ENCODE results near the gene GRIP2.

The GRIP2 gene

DNA sequence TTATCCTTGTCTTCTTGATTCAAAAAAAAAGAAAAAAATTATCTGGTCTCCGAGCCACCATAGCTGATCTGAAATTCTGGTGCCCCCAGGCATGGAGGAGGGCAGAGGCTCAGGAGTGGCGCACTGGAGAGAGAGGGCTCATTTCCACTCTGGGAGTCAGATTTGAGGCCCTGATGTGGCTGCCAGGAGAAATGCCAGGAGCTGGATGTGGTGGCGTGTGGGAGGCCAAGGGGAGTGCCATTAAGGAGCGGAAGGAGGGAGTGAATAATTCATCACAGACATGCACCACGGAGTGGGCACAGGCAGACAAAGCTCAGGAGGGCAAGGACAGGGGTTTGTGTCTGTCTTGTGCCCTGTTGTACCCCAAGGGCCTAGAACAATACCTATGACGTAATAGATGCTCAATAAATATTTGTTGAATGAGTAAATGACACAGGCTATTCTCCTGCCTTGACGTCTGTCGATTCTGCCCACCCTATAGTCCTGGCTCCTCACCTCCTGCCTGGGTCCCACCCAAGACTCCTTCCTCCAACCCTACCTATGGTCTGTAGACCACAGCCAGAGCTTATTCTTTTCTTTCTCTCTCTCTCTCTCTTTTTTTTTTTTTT, 12.0 kb upstream of the GRIP2 start:
- Histone ChIP-seq H3K36me3 (ENCODE audit: insufficient read depth, insufficient read length, low read length) (no peaks in the 10 kb centered on the region), H3K9ac (ENCODE audit: insufficient read length, low read depth) (no peak overlapping the region), H3K9me3 (ENCODE audit: insufficient read depth, low read length) (no peaks in the 10 kb centered on the region), H3K4me1 (ENCODE audit: insufficient read depth, insufficient read length) (peaks cover 31% of the 10 kb centered on the region), H3K4me3 (ENCODE audit: insufficient read length, low read depth) (no peak overlapping the region), H3K27me3 (ENCODE audit: insufficient read depth, insufficient read length) (peaks cover 17% of the 10 kb centered on the region)
- no peak for DNase-seq (ENCODE audit: low read depth, low spot score)
- no peak for TF ChIP-seq YY1 (IDR thresholded peaks at IDR 0.05; ENCODE audit: insufficient read depth, insufficient read length)

DNA sequence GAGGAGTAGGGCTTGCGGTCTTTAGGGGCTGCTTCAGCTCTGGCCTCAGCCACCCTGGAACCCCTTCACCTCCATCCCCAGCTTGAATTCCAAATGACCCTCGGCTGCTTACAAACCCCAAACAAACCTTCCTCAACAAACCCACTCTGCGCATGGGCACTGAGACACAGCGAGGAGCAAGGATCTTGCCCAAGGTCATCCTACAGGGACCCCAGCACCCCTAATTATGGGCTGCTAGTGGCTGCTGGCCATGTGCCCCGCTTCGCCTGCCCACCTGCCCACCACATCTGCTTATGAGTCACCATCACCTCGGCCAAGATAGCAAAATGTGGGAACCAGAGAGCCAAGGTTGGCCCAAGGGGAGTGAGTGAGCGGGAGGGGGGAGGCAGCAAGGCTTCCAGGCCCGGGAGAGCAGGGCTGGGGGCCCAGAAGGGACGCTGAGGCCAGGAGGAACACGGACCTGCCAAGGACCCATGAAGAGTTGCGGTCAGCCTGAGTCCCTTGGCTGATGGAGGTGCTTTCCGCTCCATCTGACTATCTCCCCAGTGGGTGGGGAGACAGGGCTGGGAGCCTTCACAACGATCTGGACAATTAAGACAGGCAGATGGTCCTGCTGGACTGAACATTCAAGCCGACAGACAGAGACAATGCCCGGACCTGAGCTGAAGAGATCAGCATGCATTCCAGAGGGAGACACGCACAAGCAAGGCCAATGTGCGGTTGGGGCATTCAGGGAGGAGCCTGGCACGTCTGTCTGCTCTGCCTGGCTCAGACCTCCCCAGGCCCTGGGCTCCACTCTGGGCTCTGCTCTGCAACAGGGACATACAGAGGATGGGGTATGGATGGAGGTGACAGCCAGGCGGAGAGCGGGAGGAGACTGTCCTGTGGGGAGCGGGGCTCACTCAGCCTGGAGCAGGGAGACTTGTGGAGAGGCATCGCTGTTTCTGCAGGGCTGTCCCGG, 10.8 kb upstream of the GRIP2 start:
- Histone ChIP-seq H3K27me3 (ENCODE audit: insufficient read depth, insufficient read length) (peaks cover 19% of the 10 kb centered on the region), H3K36me3 (ENCODE audit: insufficient read depth, insufficient read length, low read length) (no peaks in the 10 kb centered on the region), H3K9me3 (ENCODE audit: insufficient read depth, low read length) (no peaks in the 10 kb centered on the region), H3K9ac (ENCODE audit: insufficient read length, low read depth) (peak overlapping the region; percentile 24), H3K4me3 (ENCODE audit: insufficient read length, low read depth) (no peak overlapping the region), H3K4me1 (ENCODE audit: insufficient read depth, insufficient read length) (peaks cover 31% of the 10 kb centered on the region)
- no peak for TF ChIP-seq ZNF274 (IDR thresholded peaks at IDR 0.05; ENCODE audit: low read depth, low read length)
- TF ChIP-seq SUZ12 (IDR thresholded peaks at IDR 0.05; ENCODE audit: extremely low read depth, insufficient read depth, insufficient read length), result no peak
- TF ChIP-seq YY1 (IDR thresholded peaks at IDR 0.05; ENCODE audit: insufficient read depth, insufficient read length), result no peak
- no peak for DNase-seq (ENCODE audit: low read depth, low spot score)

DNA sequence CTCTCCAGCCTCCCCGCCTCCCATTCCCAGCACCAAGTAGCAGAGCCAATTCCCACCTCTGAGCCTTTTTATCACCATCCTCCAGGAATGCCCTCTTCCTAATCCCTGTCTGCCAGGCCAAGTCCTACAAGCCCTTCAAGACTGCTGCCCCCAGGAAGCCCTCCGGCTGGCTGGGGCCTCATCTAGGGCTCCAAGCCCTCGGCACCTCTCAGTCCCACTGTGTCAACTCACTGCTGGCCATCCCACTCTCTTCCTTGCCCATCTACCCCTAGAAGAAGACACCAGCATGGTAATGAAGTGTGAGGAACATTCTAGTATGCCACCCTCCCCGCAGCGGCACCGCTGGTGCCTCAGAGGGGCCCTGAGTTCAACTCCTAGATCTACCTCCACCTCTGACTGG, 10.0 kb upstream of the GRIP2 start:
- H3K27me3 ChIP-seq (ENCODE audit: insufficient read depth, insufficient read length), result peaks cover 22% of the 10 kb centered on the region
- H3K9me3 ChIP-seq (ENCODE audit: insufficient read depth, low read length), result no peaks in the 10 kb centered on the region
- H3K4me1 ChIP-seq (ENCODE audit: insufficient read depth, insufficient read length), result peaks cover 26% of the 10 kb centered on the region
- no peak overlapping the region for H3K4me3 ChIP-seq (ENCODE audit: insufficient read length, low read depth)
- no peaks in the 10 kb centered on the region for H3K36me3 ChIP-seq (ENCODE audit: insufficient read depth, insufficient read length, low read length)
- H3K9ac ChIP-seq (ENCODE audit: insufficient read length, low read depth), result no peak overlapping the region
- no peak for DNase-seq (ENCODE audit: low read depth, low spot score)
- no peak for TF ChIP-seq SUZ12 (IDR thresholded peaks at IDR 0.05; ENCODE audit: extremely low read depth, insufficient read depth, insufficient read length)

DNA sequence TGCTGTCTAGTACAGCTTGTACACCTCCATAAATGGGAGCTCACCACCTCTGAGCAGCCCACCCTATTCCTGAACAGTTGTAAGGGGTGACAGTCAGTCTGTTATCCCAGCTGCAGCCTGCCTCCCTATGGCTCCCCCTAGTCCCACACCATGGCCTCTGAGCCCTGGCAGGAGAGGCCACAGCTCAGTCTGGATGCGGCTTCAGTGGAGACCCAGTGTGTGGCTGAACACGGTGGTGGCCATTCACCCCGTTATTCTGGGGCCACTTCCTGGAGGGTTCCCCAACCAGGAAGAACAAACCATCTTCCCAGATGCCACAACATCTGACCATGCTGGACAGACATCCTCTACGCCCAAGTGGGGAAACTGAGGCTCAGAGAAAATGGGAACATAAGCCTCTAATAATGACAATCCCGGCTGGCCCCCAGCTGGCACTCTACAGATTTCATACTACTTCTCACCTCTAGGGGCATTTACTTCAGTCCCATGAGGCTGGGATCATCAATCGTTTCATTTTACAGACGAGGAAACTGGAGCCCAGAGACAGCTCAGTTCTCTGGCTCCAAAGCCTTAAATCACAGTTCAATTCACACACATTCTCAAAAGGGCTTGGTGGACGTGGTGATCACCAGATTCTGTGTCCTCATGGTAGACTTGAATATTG, 9.2 kb upstream of the GRIP2 start:
- Histone ChIP-seq H3K9ac (ENCODE audit: insufficient read length, low read depth) (no peak overlapping the region), H3K9me3 (ENCODE audit: insufficient read depth, low read length) (no peaks in the 10 kb centered on the region), H3K4me1 (ENCODE audit: insufficient read depth, insufficient read length) (peaks cover 21% of the 10 kb centered on the region), H3K27me3 (ENCODE audit: insufficient read depth, insufficient read length) (peaks cover 22% of the 10 kb centered on the region), H3K4me3 (ENCODE audit: insufficient read length, low read depth) (no peak overlapping the region), H3K36me3 (ENCODE audit: insufficient read depth, insufficient read length, low read length) (no peaks in the 10 kb centered on the region)
- no peak for TF ChIP-seq YY1 (IDR thresholded peaks at IDR 0.05; ENCODE audit: insufficient read depth, insufficient read length)
- TF ChIP-seq SUZ12 (IDR thresholded peaks at IDR 0.05; ENCODE audit: extremely low read depth, insufficient read depth, insufficient read length), result no peak
- no peak for TF ChIP-seq ZNF274 (IDR thresholded peaks at IDR 0.05; ENCODE audit: low read depth, low read length)
- DNase-seq (ENCODE audit: low read depth, low spot score), result no peak

GRCh38 chr3:14548321-14548729, 8.2 kb upstream of the GRIP2 start:
- Histone ChIP-seq H3K36me3 (ENCODE audit: insufficient read depth, insufficient read length, low read length) (no peaks in the 10 kb centered on the region), H3K4me1 (ENCODE audit: insufficient read depth, insufficient read length) (peaks cover 20% of the 10 kb centered on the region), H3K27me3 (ENCODE audit: insufficient read depth, insufficient read length) (peaks cover 22% of the 10 kb centered on the region), H3K4me3 (ENCODE audit: insufficient read length, low read depth) (no peak overlapping the region), H3K9me3 (ENCODE audit: insufficient read depth, low read length) (no peaks in the 10 kb centered on the region), H3K9ac (ENCODE audit: insufficient read length, low read depth) (peak overlapping the region; percentile 27)
- TF ChIP-seq YY1 (IDR thresholded peaks at IDR 0.05; ENCODE audit: insufficient read depth, insufficient read length) (no peak), ZNF274 (IDR thresholded peaks at IDR 0.05; ENCODE audit: low read depth, low read length) (no peak), SUZ12 (IDR thresholded peaks at IDR 0.05; ENCODE audit: extremely low read depth, insufficient read depth, insufficient read length) (no peak)
- peak; percentile 54 for DNase-seq (ENCODE audit: low read depth, low spot score)

GRCh38 chr3:14547693-14548092, 7.6 kb upstream of the GRIP2 start:
- Histone ChIP-seq H3K4me1 (ENCODE audit: insufficient read depth, insufficient read length) (peaks cover 20% of the 10 kb centered on the region), H3K27me3 (ENCODE audit: insufficient read depth, insufficient read length) (peaks cover 22% of the 10 kb centered on the region), H3K9me3 (ENCODE audit: insufficient read depth, low read length) (no peaks in the 10 kb centered on the region), H3K36me3 (ENCODE audit: insufficient read depth, insufficient read length, low read length) (no peaks in the 10 kb centered on the region), H3K4me3 (ENCODE audit: insufficient read length, low read depth) (no peak overlapping the region), H3K9ac (ENCODE audit: insufficient read length, low read depth) (peak overlapping the region; percentile 27)
- no peak for DNase-seq (ENCODE audit: low read depth, low spot score)
- TF ChIP-seq ZNF274 (IDR thresholded peaks at IDR 0.05; ENCODE audit: low read depth, low read length) (no peak), SUZ12 (IDR thresholded peaks at IDR 0.05; ENCODE audit: extremely low read depth, insufficient read depth, insufficient read length) (no peak), YY1 (IDR thresholded peaks at IDR 0.05; ENCODE audit: insufficient read depth, insufficient read length) (no peak)

DNA sequence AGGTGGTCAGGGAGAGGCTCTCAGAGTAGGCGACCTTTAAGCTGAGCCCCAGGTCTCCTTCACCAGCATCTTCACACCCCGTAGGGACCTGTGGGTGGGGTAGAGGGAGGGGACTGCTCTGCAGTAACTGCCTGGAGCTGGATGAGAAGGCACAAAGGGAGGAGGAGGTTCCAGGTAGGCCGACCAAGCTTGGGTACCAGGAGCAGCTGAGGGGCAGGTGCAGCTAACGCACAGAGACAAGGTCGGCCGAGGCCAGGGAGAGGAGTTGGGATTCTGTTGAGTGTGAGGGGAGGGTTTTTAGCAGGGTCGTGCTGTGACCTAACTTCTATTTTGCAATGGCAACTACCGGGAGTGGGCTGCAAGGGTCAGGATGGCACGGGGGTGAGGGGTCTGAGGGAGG, 5.9 kb upstream of the GRIP2 start:
- Histone ChIP-seq H3K9me3 (ENCODE audit: insufficient read depth, low read length) (no peaks in the 10 kb centered on the region), H3K4me1 (ENCODE audit: insufficient read depth, insufficient read length) (peaks cover 19% of the 10 kb centered on the region), H3K36me3 (ENCODE audit: insufficient read depth, insufficient read length, low read length) (no peaks in the 10 kb centered on the region), H3K27me3 (ENCODE audit: insufficient read depth, insufficient read length) (peaks cover 22% of the 10 kb centered on the region), H3K9ac (ENCODE audit: insufficient read length, low read depth) (no peak overlapping the region), H3K4me3 (ENCODE audit: insufficient read length, low read depth) (no peak overlapping the region)
- DNase-seq (ENCODE audit: low read depth, low spot score), result no peak
- TF ChIP-seq ZNF274 (IDR thresholded peaks at IDR 0.05; ENCODE audit: low read depth, low read length) (no peak), SUZ12 (IDR thresholded peaks at IDR 0.05; ENCODE audit: extremely low read depth, insufficient read depth, insufficient read length) (no peak), YY1 (IDR thresholded peaks at IDR 0.05; ENCODE audit: insufficient read depth, insufficient read length) (no peak)
